ENCODE measurements around the gene GAS2. TPM values are rescaled to one million over a fixed set of nuclear protein-coding genes. Genes with fewer than 3 reads are reported as not detected.

GAS2 gene
- total RNA-seq, 1 experiment from 2014 or later = 2.8 TPM

DNA sequence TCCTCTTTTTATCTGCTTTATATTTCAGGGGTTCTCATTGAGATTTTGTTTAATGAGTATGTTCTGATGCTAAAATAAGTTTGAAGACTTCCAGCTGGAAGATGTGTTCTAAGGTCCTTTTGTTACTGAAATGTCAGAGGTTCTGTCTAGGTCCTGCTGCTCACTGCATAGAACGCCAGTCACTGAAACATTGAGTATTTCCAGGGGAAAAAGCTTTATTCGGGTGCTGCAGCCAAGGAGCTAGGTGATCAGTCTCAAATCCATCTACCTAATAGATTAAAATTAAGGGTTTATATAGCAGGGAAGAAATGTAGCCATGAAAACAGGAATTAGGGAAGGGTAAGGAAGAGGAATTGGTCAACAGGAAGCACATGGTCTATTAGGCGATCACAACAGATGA lies 143.5 kb downstream of the GAS2 start:
- no peak overlapping the region for H3K27ac ChIP-seq
- intact Hi-C loops (cut with micrococcal nuclease; ENCODE audit: unreplicated experiment) = no loop called here
- no peak overlapping the region for H3K4me2 ChIP-seq

DNA sequence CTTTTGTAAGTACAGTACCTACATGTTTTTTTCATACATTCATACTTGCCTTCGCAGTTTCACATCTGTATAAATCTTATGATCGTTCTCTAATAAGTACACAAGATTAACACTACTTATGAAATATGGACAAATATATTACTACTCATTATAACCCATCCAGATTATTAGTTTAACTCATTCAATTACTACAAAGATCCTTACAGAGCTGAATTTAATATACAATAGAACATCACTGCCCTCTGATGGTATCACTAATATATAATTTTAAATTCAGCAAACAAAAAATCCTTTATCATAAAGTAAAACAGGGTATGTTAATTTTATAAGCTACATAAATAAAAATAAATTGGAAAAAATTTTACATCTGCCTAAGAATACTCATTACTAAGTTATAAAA lies 155.8 kb downstream of the GAS2 start:
- Histone ChIP-seq H3K27ac (no peak overlapping the region), H3K4me1 (replicated peaks; ENCODE audit: insufficient read depth) (no peaks in the 10 kb centered on the region), H3K4me3 (no peak overlapping the region), H3K9me3 (ENCODE audit: insufficient read depth, low read depth) (no peaks in the 10 kb centered on the region), H3K27me3 (ENCODE audit: insufficient read depth, low read depth) (no peaks in the 10 kb centered on the region), H2AFZ (no peak overlapping the region), H3K4me2 (no peak overlapping the region), H3K79me2 (ENCODE audit: low read depth) (no peaks in the 10 kb centered on the region), H3K9me2 (ENCODE audit: insufficient read depth) (no peaks in the 10 kb centered on the region), H3F3A (ENCODE audit: insufficient read depth, low read depth) (no peaks in the 10 kb centered on the region), H3K36me3 (ENCODE audit: low read depth) (0 out of 2 replicates have a peak, but pooled peaks cover 7% of the 10 kb centered on the region), H4K20me1 (ENCODE audit: insufficient read depth) (no peaks in the 10 kb centered on the region)
- no peak for DNase-seq
- BruUV-seq (replicated peaks) = no TSS peak
- TF ChIP-seq, protein P1, sequence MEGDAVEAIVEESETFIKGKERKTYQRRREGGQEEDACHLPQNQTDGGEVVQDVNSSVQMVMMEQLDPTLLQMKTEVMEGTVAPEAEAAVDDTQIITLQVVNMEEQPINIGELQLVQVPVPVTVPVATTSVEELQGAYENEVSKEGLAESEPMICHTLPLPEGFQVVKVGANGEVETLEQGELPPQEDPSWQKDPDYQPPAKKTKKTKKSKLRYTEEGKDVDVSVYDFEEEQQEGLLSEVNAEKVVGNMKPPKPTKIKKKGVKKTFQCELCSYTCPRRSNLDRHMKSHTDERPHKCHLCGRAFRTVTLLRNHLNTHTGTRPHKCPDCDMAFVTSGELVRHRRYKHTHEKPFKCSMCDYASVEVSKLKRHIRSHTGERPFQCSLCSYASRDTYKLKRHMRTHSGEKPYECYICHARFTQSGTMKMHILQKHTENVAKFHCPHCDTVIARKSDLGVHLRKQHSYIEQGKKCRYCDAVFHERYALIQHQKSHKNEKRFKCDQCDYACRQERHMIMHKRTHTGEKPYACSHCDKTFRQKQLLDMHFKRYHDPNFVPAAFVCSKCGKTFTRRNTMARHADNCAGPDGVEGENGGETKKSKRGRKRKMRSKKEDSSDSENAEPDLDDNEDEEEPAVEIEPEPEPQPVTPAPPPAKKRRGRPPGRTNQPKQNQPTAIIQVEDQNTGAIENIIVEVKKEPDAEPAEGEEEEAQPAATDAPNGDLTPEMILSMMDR (conservative IDR thresholded peaks at IDR 0.05) = no peak
- no peak for TF ChIP-seq EZH2 (IDR thresholded peaks at IDR 0.05; ENCODE audit: low read depth)
- intact Hi-C loops (cut with micrococcal nuclease; ENCODE audit: unreplicated experiment) = no loop called here
- ChIA-PET CTCF (no interaction called here), POLR2A (ENCODE audit: unreplicated experiment) (no interaction called here)

More for the DNA sequence above, 143.5 kb downstream of the GAS2 start:
- H3K79me2 ChIP-seq (ENCODE audit: low read depth) = no peaks in the 10 kb centered on the region
- no peak for DNase-seq
- H3K36me3 ChIP-seq (ENCODE audit: low read depth) = no peaks in the 10 kb centered on the region
- no peaks in the 10 kb centered on the region for H3K9me3 ChIP-seq (ENCODE audit: insufficient read depth, low read depth)
- H3K4me1 ChIP-seq (replicated peaks; ENCODE audit: insufficient read depth) = no peaks in the 10 kb centered on the region
- H2AFZ ChIP-seq = no peak overlapping the region
- no peaks in the 10 kb centered on the region for H3F3A ChIP-seq (ENCODE audit: insufficient read depth, low read depth)
- no peak for TF ChIP-seq EZH2 (IDR thresholded peaks at IDR 0.05; ENCODE audit: low read depth)
- TF ChIP-seq, protein P1 (conservative IDR thresholded peaks at IDR 0.05) = no peak
- no TSS peak for BruUV-seq (replicated peaks)
- POLR2A ChIA-PET (ENCODE audit: unreplicated experiment) = no interaction called here
- CTCF ChIA-PET = no interaction called here
- H3K4me3 ChIP-seq = no peak overlapping the region
- H3K9me2 ChIP-seq (ENCODE audit: insufficient read depth) = no peaks in the 10 kb centered on the region
- H4K20me1 ChIP-seq (ENCODE audit: insufficient read depth) = no peaks in the 10 kb centered on the region
- no peaks in the 10 kb centered on the region for H3K27me3 ChIP-seq (ENCODE audit: insufficient read depth, low read depth)

DNA sequence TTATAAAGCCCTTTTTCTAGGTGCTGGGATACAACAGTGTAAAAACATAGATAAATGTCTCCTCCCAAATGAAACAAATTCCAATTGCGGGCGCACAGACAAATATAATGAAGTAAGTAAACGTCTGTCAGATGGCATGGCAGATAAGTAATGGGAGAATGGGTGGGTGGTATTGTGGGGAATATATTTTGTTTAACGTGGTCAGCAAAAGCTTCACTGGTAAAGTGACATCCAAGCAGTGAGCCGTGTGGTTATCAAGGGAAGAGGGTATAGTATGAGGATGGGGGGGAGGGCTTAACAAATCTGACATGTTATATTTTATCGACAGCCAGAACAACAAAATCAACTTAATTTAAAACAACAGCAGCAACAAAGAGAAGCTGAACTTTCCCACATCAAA lies 162.0 kb downstream of the GAS2 start:
- ChIA-PET CTCF (no interaction called here), POLR2A (ENCODE audit: unreplicated experiment) (interaction anchor here (0.6 kb wide), 1 partner anchor 156 kb away, joined by 3 read pairs; no protein-coding TSS in a partner anchor)
- H3K9me2 ChIP-seq (ENCODE audit: insufficient read depth) = no peaks in the 10 kb centered on the region
- TF ChIP-seq, protein P1 (conservative IDR thresholded peaks at IDR 0.05) = no peak
- no peak for TF ChIP-seq EZH2 (IDR thresholded peaks at IDR 0.05; ENCODE audit: low read depth)
- H3K4me3 ChIP-seq = peak overlapping the region; percentile 83
- H3K4me2 ChIP-seq = peak overlapping the region; percentile 91
- H3K27ac ChIP-seq = no peak overlapping the region
- H3K36me3 ChIP-seq (ENCODE audit: low read depth) = 0 out of 2 replicates have a peak, but pooled peaks cover 7% of the 10 kb centered on the region
- peaks cover 6% of the 10 kb centered on the region; the same call in 1 of the 2 replicates for H3K79me2 ChIP-seq (ENCODE audit: low read depth)
- BruUV-seq (replicated peaks) = no TSS peak
- no peaks in the 10 kb centered on the region for H4K20me1 ChIP-seq (ENCODE audit: insufficient read depth)
- 0 out of 2 replicates have a peak, but pooled peaks cover 3% of the 10 kb centered on the region for H3F3A ChIP-seq (ENCODE audit: insufficient read depth, low read depth)
- no peaks in the 10 kb centered on the region for H3K9me3 ChIP-seq (ENCODE audit: insufficient read depth, low read depth)
- intact Hi-C loops (cut with micrococcal nuclease; ENCODE audit: unreplicated experiment) = no loop called here
- H3K4me1 ChIP-seq (replicated peaks; ENCODE audit: insufficient read depth) = peaks cover 17% of the 10 kb centered on the region
- peak overlapping the region; percentile 86; the same call in 1 of the 2 replicates for H2AFZ ChIP-seq
- no peaks in the 10 kb centered on the region for H3K27me3 ChIP-seq (ENCODE audit: insufficient read depth, low read depth)
- no peak for DNase-seq

Data from PC-9 (cell line).